AG04449 (cell line): ENCODE data around the gene OTX2.

Source experiments
- CTCF ChIA-PET: fragments of 350-600 bp; formaldehyde crosslinking; extraction: SDS; loops from one replicate; lab custom pipeline; 2021; ENCODE audit warnings: antibody characterized with exemption; lab: Yijun Ruan, JAX
- POLR2A ChIA-PET: fragments of 400-600, 350-600 bp; formaldehyde crosslinking; extraction: SDS; loops from one replicate; lab custom pipeline; 2020; ENCODE audit warnings: antibody characterized with exemption, inconsistent platforms; lab: Yijun Ruan, JAX
- DNase-seq: peaks from one replicate; pipeline ENCODE4 v3.0.0-alpha.2; 2010; ENCODE audit warnings: low read depth, low spot score
- H3K4me3 ChIP-seq: 2 replicates; pipeline ENCODE4 v1.5.1; 2011; ENCODE audit warnings: low read depth, mild to moderate bottlenecking, control low read depth, low read length
- TF ChIP-seq, protein P1 (sequence below): IDR thresholded peaks from one replicate; pipeline ENCODE4 v1.5.1; 2011; ENCODE audit warnings: mild to moderate bottlenecking, moderate library complexity, low read length, control low read depth, inconsistent platforms; ENCODE audit not compliant: insufficient read depth; ENCODE audit errors: missing control alignments

Gene OTX2

DNA sequence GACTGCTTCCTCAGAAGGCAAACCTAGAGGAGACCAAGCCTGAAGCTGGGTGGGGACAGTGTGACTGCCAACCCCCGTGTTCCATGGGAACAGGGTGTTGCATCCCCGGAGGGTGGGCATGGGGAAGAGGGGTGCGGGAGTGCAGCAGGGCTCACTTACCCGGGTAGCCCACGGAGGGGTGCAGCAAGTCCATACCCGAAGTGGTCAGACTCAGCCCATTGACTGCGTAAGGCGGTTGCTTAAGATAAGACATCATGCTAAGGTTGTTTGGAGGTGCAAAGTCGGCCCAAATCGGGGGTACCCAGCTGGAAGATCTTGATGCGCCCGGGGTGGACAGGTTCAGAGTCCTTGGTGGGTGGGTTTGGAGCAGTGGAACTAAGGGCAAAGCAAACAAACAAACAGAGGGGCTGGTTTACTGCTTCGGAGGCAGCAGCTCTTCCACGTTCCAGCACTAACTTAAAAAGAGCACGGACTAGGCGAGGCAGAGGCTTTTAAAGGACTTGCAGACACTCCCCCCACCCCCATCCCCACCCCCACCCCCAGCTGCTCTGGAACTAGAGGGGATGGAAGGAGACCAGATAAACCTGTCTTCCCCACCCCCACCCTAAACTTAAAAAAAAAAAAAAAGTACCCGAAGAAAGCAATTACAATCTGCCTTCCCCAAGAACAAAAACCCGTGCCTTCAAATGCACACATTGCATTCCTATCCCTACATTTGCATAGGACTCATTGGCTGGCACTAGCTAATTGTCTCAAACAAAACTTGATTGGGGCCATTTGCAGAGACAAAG, 4.9 kb downstream of the OTX2 start:
- ChIA-PET POLR2A (no interaction called here), CTCF (no interaction called here)
- TF ChIP-seq, protein P1, sequence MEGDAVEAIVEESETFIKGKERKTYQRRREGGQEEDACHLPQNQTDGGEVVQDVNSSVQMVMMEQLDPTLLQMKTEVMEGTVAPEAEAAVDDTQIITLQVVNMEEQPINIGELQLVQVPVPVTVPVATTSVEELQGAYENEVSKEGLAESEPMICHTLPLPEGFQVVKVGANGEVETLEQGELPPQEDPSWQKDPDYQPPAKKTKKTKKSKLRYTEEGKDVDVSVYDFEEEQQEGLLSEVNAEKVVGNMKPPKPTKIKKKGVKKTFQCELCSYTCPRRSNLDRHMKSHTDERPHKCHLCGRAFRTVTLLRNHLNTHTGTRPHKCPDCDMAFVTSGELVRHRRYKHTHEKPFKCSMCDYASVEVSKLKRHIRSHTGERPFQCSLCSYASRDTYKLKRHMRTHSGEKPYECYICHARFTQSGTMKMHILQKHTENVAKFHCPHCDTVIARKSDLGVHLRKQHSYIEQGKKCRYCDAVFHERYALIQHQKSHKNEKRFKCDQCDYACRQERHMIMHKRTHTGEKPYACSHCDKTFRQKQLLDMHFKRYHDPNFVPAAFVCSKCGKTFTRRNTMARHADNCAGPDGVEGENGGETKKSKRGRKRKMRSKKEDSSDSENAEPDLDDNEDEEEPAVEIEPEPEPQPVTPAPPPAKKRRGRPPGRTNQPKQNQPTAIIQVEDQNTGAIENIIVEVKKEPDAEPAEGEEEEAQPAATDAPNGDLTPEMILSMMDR, result no peak
- no peak for DNase-seq
- no peak overlapping the region for H3K4me3 ChIP-seq

DNA sequence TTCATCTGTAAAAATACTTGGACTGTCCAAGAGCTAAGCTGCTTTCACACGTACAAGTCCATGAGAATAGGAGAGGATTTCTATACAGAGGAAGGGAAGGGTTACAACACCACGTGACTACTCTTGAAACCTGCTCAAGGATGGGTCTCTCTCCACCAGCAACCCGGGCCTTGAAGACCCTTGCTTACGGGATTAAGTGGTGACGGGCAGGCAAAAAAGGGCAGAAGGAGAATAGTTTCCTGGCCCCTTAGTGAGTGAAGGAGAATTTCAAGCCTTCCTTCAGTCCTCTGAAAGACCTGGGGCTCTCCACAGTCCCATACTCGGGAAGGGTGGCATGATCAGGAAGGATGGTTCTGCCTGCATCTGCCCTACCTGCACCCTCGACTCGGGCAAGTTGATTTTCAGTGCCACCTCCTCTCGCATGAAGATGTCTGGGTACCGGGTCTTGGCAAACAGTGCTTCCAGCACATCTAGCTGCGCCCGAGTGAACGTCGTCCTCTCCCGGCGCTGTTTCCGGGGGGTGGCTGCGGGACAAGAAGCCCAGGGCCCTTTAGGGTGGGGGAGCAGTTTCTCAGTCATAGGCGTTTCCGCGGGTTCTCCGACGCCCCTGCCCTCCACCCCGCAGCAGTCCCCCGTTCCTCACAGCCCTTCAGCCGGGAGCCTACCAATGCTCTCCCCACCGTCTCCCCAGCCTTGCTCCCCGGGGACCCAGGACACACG, 6.3 kb downstream of the OTX2 start:
- ChIA-PET CTCF (no interaction called here), POLR2A (no interaction called here)

DNA sequence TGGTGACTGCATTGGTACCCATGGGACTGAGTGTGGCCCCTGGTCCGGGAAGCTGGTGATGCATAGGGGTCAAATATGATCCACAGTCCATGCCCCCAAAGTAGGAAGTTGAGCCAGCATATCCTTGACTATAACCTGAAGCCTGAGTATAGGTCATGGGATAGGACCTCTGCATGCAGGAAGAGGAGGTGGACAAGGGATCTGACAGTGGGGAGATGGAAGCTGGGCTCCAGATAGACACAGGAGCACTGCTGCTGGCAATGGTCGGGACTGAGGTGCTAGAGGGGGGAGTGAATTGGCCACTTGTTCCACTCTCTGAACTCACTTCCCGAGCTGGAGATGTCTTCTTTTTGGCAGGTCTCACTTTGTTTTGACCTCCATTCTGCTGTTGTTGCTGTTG, 8.4 kb downstream of the OTX2 start:
- ChIA-PET POLR2A (no interaction called here), CTCF (no interaction called here)
- TF ChIP-seq, protein P1, result no peak
- no peak for DNase-seq
- no peak overlapping the region for H3K4me3 ChIP-seq

More for the DNA sequence above, 6.3 kb downstream of the OTX2 start:
- TF ChIP-seq, protein P1, result no peak
- DNase-seq, result no peak
- H3K4me3 ChIP-seq, result no peak overlapping the region

DNA sequence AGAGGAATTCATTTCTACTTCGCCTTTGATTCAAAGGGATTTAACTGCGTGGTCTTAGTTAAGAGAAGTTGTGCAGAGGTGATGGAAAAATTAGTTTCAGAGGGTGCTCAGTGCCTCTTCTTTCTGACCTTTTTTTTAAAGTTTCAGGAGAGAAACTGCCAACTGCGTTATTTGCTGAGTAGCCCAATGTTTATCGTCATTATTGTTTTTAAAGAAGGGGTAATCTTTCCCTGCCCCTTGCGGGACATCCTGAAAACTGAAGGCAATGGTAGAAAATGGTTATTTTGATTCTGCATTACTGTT, 11.0 kb downstream of the OTX2 start:
- TF ChIP-seq, protein P1, result no peak
- no peak overlapping the region for H3K4me3 ChIP-seq
- ChIA-PET CTCF (no interaction called here), POLR2A (no interaction called here)
- no peak for DNase-seq

DNA sequence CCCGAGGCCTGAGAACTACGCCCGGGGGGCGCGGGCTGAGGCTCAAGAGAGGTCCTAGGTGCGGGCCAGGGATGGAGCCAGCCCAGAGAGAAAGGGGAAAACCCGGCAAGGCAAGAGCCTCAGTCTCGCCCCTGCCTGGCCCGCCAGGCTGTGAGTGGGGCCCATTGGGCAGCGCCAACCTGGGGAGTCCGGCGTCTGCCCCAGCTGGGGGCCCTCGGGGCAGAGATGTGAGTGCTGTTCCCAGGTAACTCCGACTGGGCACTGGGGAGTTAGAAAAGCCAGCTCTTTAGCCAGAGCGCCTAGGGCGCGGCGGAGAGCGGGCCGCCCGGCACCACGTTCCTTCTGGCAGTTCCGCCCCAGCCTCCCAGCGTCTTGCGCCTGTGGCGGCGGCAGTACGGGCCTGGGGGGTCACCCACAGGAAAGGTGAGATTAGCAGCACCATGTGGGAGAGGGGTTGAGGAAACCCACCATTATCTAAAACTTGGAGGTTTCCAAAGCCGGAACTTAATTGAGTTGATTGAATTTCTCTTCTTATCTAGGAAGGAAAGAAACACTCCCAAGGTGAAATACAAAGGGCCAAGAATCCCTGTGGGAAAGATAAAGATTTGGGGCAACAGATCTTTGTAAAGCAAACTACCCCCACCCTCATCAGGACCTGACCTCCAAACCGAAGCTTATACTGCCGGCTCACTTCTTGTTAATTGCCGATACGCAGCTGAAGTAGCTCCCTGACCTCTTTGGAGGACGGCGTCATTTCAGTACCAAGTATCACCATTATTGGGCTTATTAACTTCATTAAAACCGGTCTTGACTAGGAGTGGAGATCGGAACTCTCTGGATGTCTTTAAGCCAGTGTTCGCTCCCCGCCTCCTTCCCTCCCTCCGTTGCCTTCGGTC, 11.6 kb downstream of the OTX2 start:
- CTCF ChIA-PET, result no interaction called here
- DNase-seq, result no peak
- no peak overlapping the region for H3K4me3 ChIP-seq
- POLR2A ChIA-PET, result no interaction called here
- TF ChIP-seq, protein P1, result no peak
